HepG2 (cell line): ENCODE results near the gene SRPRA. TPM values are rescaled to one million over a fixed set of nuclear protein-coding genes. Genes with fewer than 3 reads are reported as not detected.

ENCODE experiments used
- ATAC-seq: fragments of 200-7000 bp; cut with Tn5 transposase; 3 replicates; pipeline ENCODE4 v1.9.1; 2020; ENCODE audit warnings: mild to moderate bottlenecking, moderate library complexity
- BruUV-seq: library from RNA; stranded (reverse); fragments of 400-500 nt; replicated peaks from 2 replicates; lab custom pipeline; 2021; lab: Mats Ljungman, UMichigan
- CTCF ChIA-PET: fragments of 300-600 bp; formaldehyde crosslinking; extraction: SDS; loops from one replicate; lab custom pipeline; 2021; ENCODE audit warnings: low total read pairs, inconsistent platforms, low intra/inter-chr PET ratio; lab: Yijun Ruan, JAX
- POLR2A ChIA-PET: fragments of 350-600 bp; sonication (Branson Sonifier 250); formaldehyde crosslinking; loops from one replicate; lab custom pipeline; 2020; ENCODE audit warnings: antibody characterized with exemption, inconsistent platforms; lab: Yijun Ruan, JAX
- DNase-seq: peaks from one replicate; pipeline ENCODE4 v3.0.0-alpha.2; 2015; ENCODE audit warnings: low spot score
- FAIRE-seq: peaks from 3 replicates; lab custom pipeline; 2011; peaks lifted over from hg19 to GRCh38; lab: Jason Lieb, UNC
- H2AFZ ChIP-seq: one replicate; pipeline ENCODE4 v1.6.1; 2011; ENCODE audit warnings: low read length, inconsistent platforms
- H3K27ac ChIP-seq: fragments of 300-600 bp; 3 replicates; pipeline ENCODE4 v1.8.0; 2011; ENCODE audit warnings: mixed run types, mild to moderate bottlenecking, mixed read lengths, low read length, inconsistent platforms; ENCODE audit not compliant: insufficient read depth; ENCODE audit errors: extremely low read length
- H3K27me3 ChIP-seq, 2 experiments: fragments of 200-600 bp in 1 of 2; 2 replicates in 1 of 2; 3 replicates in 1 of 2; pipeline versions ENCODE4 v1.6.0 to v1.8.0; 2011; ENCODE audit warnings: low read length in 2 of 2, mild to moderate bottlenecking in 2 of 2, moderate library complexity in 2 of 2, inconsistent platforms in 1 of 2; ENCODE audit not compliant: insufficient read depth in 2 of 2, control insufficient read depth in 1 of 2
- H3K36me3 ChIP-seq, 2 experiments: fragments of 200-600 bp in 1 of 2; replicated peaks in 1 of 2; 2 replicates in 1 of 2; 3 replicates in 1 of 2; pipeline versions ENCODE4 v1.5.1 to v1.8.0; 2011; ENCODE audit warnings: low read length in 2 of 2, inconsistent platforms in 1 of 2; ENCODE audit not compliant: insufficient read depth in 2 of 2, control insufficient read depth in 1 of 2
- H3K4me1 ChIP-seq: 2 replicates; pipeline ENCODE4 v1.5.1; 2012; ENCODE audit warnings: low read length, inconsistent platforms; ENCODE audit not compliant: insufficient read depth
- H3K4me2 ChIP-seq: 2 replicates; pipeline ENCODE4 v1.6.0; 2011; ENCODE audit warnings: low read depth, low read length, inconsistent platforms
- H3K4me3 ChIP-seq, 3 experiments: fragments of 200-600 bp in 1 of 3; sonication (generic), shearing (Covaris generic) in 1 of 3; replicated peaks in 1 of 3; 2 replicates each; pipeline ENCODE4 v1.5.1; 2011 to 2016; ENCODE audit warnings: low read length in 3 of 3, inconsistent platforms in 2 of 3, low read depth in 2 of 3, mild to moderate bottlenecking in 2 of 3, control low read depth in 1 of 3, mixed read lengths in 1 of 3; ENCODE audit not compliant: insufficient read depth in 1 of 3
- H3K79me2 ChIP-seq: one replicate; pipeline ENCODE4 v1.6.1; 2011; ENCODE audit warnings: low read length, inconsistent platforms; ENCODE audit not compliant: insufficient read depth
- H3K9ac ChIP-seq: 2 replicates; pipeline ENCODE4 v1.6.0; 2011; ENCODE audit warnings: mild to moderate bottlenecking, low read depth, low read length, inconsistent platforms; ENCODE audit not compliant: insufficient read depth
- H3K9me3 ChIP-seq: 2 replicates; pipeline ENCODE4 v1.5.1; 2012; ENCODE audit warnings: mild to moderate bottlenecking, low read length
- H4K20me1 ChIP-seq: 2 replicates; pipeline ENCODE4 v1.6.0; 2011; ENCODE audit warnings: inconsistent platforms, mild to moderate bottlenecking, low read length, moderate library complexity; ENCODE audit not compliant: insufficient read depth
- AGO2 ChIP-seq: fragments of 200-400 bp; formaldehyde crosslinking; optimal IDR thresholded peaks from 2 replicates; pipeline ENCODE3; 2017; ENCODE audit warnings: mild to moderate bottlenecking, low read depth, low read length, moderate library complexity
- MLXIP ChIP-seq: sonication (generic); formaldehyde crosslinking; IDR thresholded peaks from 2 replicates; pipeline ENCODE4 v1.9.0; 2021; ENCODE audit warnings: missing genetic modification reagents, borderline replicate concordance
- MXD4 ChIP-seq: IDR thresholded peaks from 2 replicates; pipeline ENCODE4 v1.6.1; 2016; ENCODE audit warnings: mild to moderate bottlenecking, missing biosample characterization, missing genetic modification reagents
- PAWR ChIP-seq: sonication (generic); formaldehyde crosslinking; IDR thresholded peaks from 2 replicates; pipeline ENCODE4 v1.4.0; 2020; ENCODE audit warnings: missing genetic modification reagents, mild to moderate bottlenecking, borderline replicate concordance
- PHF21A ChIP-seq: sonication (generic); formaldehyde crosslinking; IDR thresholded peaks from 2 replicates; pipeline ENCODE4 v1.5.0; 2020; ENCODE audit warnings: mild to moderate bottlenecking, missing genetic modification reagents
- POLR2G ChIP-seq: fragments of 200-400 bp; formaldehyde crosslinking; IDR thresholded peaks from 2 replicates; pipeline ENCODE4 v1.6.1; 2018; ENCODE audit warnings: mild to moderate bottlenecking, low read depth, low read length, moderate library complexity
- RBFOX2 ChIP-seq: fragments of 200-400 bp; formaldehyde crosslinking; IDR thresholded peaks from 2 replicates; pipeline ENCODE4 v1.6.1; 2017; ENCODE audit warnings: low read depth, mild to moderate bottlenecking, low read length
- RCOR2 ChIP-seq: IDR thresholded peaks from 2 replicates; pipeline ENCODE4 v1.6.1; 2016; ENCODE audit warnings: missing biosample characterization, missing genetic modification reagents
- SMAD1 ChIP-seq: sonication (generic); formaldehyde crosslinking; IDR thresholded peaks from 2 replicates; pipeline ENCODE4 v1.4.0; 2020; ENCODE audit warnings: missing genetic modification reagents, low read depth, mild to moderate bottlenecking, borderline replicate concordance
- TEAD3 ChIP-seq: optimal IDR thresholded peaks from 2 replicates; pipeline ENCODE3; 2016; ENCODE audit warnings: borderline replicate concordance
- THAP9 ChIP-seq: sonication (generic); formaldehyde crosslinking; IDR thresholded peaks from 2 replicates; pipeline ENCODE4; 2020; ENCODE audit warnings: missing genetic modification reagents, mild to moderate bottlenecking, borderline replicate concordance
- ZNF282 ChIP-seq: fragments of 450-650 bp; IDR thresholded peaks from 2 replicates; pipeline ENCODE4 v1.6.1; 2018; ENCODE audit not compliant: partially characterized antibody
- ZNF569 ChIP-seq: sonication (generic); formaldehyde crosslinking; IDR thresholded peaks from 2 replicates; pipeline ENCODE4 v1.5.0; 2020; ENCODE audit warnings: mild to moderate bottlenecking, missing genetic modification reagents, moderate library complexity, borderline replicate concordance
- WGBS: methylation state at CpG from one replicate; pipeline ENCODE4 v1.1.6; 2017; ENCODE audit warnings: low lambda C conversion rate; 5-methylcytosine and 5-hydroxymethylcytosine counted together
- in situ Hi-C: cut with HindIII; loops from 2 replicates; pipeline ENCODE4 v1.10.0; 2017; ENCODE audit warnings: low pct_unique_long_range_greater_than_20kb; ENCODE audit not compliant: extremely low pct_ligation_motif_present
- intact Hi-C: fragments of 100-400 bp; cut with micrococcal nuclease; formaldehyde crosslinking; loops from one replicate; pipeline ENCODE4 v1.10.0; 2022; ENCODE audit not compliant: unreplicated experiment
- polyA plus RNA-seq, 8 experiments: library from polyadenylated mRNA; depleted of rRNA in 3 of 8; stranded (reverse) in 7 of 8; unstranded in 1 of 8; fragments of >200 nt; fragmentation: Illumina TruSeq in 4 of 8; extraction: Trizol in 4 of 8; gene quantifications; 2 replicates each; pipeline versions ENCODE4 v1.2.1 to v1.2.3, GENCODE V29; 2011 to 2016; ENCODE audit warnings: low read depth in 4 of 8, missing spikeins in 1 of 8, mixed read lengths in 1 of 8; ENCODE audit not compliant: insufficient read depth in 1 of 8
- total RNA-seq, 5 experiments: library from RNA; depleted of rRNA; stranded (reverse); fragments of >200 nt; fragmentation: Illumina TruSeq; extraction: Trizol; gene quantifications; 2 replicates each; pipeline ENCODE4 v1.2.3, GENCODE V29; 2016; ENCODE audit warnings: low read depth in 1 of 5

Gene SRPRA
- total and polyA plus RNA-seq, 2 of the 13 experiments (the other 11 are each of a cell fraction or from before 2014, with no cell fraction given) = 27.7 to 64.6 TPM

GRCh38 chr11:126263489-126263888 lies 5.2 kb downstream of the SRPRA start:
- no peak for FAIRE-seq

More at GRCh38 chr11:126263489-126263888, 5.2 kb downstream of the SRPRA start:
- Histone ChIP-seq H3K4me1 (peaks cover 16% of the 10 kb centered on the region), H4K20me1 (no peaks in the 10 kb centered on the region), H3K4me2 (no peak overlapping the region), H3K27me3 (no peaks in the 10 kb centered on the region; a peak in 1 of 5 replicates), H3K9ac (no peak overlapping the region), H2AFZ (no peak overlapping the region), H3K27ac (no peak overlapping the region), H3K36me3 (peaks cover 40 to 59% of the 10 kb centered on the region in 2 experiments), H3K4me3 (no peak overlapping the region), H3K79me2 (peaks cover 17% of the 10 kb centered on the region), H3K9me3 (no peaks in the 10 kb centered on the region)
- no peak for DNase-seq
- CTCF ChIA-PET = no interaction called here
- no peak for ATAC-seq
- in situ Hi-C loops = no loop called here
- 96% methylated on average over 5 of the region's 6 CpGs for WGBS
- POLR2A ChIA-PET = no interaction called here
- TF ChIP-seq PHF21A = no peak
- no peak for TF ChIP-seq SMAD1 (CRISPR knock-in tag)
- peak; percentile 31; the same call in 1 of the 2 replicates for TF ChIP-seq RBFOX2
- TF ChIP-seq MLXIP (CRISPR knock-in tag) = no peak
- TF ChIP-seq POLR2G = 0 out of 2 replicates have a peak, but pooled peaks have one; percentile 10
- TF ChIP-seq ZNF569 (CRISPR knock-in tag) = no peak
- TF ChIP-seq THAP9 (CRISPR knock-in tag) = no peak
- no peak for TF ChIP-seq ZNF282
- no peak for TF ChIP-seq PAWR
- TF ChIP-seq MXD4 (CRISPR knock-in tag) = no peak
- TF ChIP-seq RCOR2 (CRISPR knock-in tag) = no peak
- TF ChIP-seq TEAD3 (CRISPR knock-in tag) = no peak
- peak; percentile 19 for TF ChIP-seq AGO2
- intact Hi-C loops = no loop called here
- no TSS peak for BruUV-seq
